Measurements from ENCODE around the gene PLEKHM3. TPM values are rescaled to one million over a fixed set of nuclear protein-coding genes. Genes with fewer than 3 reads are reported as not detected.

The PLEKHM3 gene
- total RNA-seq, 1 donor, result 23.5 TPM

DNA sequence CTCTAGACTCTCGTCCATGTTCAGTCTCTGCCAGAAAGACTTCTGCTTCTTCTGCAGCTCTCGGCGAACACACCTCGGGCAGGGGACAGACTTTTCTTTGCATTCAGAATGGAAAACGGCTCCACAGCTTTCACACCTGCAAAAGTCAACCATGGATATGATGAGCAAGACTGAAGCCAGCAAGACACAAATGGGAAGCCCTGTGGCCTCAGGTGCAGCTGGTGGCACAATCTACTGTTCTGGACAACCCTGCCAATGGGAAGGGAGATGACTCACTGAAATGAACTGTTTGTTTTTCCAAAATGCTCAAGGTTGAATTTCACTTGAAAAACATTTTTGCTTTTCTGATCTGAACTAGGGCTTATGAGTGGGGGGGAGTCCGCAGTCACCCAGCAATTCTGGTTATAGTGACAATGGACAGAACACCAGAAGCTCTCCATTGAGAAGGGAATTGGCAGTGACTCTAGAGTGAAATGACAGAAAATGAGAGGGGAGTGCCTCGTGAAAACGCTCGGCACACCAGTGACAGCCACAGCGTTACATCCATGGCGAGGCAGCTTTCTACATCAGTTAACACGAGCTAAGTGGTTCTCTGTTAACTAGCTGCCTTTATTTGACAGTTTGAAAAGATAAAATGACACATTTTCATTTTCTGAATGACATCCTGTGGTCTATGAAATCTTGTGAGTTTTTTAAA, 196.8 kb downstream of the PLEKHM3 start:
- no peaks in the 10 kb centered on the region for H3K27me3 ChIP-seq (ENCODE audit: insufficient read depth, low read length)
- TF ChIP-seq, protein P1, sequence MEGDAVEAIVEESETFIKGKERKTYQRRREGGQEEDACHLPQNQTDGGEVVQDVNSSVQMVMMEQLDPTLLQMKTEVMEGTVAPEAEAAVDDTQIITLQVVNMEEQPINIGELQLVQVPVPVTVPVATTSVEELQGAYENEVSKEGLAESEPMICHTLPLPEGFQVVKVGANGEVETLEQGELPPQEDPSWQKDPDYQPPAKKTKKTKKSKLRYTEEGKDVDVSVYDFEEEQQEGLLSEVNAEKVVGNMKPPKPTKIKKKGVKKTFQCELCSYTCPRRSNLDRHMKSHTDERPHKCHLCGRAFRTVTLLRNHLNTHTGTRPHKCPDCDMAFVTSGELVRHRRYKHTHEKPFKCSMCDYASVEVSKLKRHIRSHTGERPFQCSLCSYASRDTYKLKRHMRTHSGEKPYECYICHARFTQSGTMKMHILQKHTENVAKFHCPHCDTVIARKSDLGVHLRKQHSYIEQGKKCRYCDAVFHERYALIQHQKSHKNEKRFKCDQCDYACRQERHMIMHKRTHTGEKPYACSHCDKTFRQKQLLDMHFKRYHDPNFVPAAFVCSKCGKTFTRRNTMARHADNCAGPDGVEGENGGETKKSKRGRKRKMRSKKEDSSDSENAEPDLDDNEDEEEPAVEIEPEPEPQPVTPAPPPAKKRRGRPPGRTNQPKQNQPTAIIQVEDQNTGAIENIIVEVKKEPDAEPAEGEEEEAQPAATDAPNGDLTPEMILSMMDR (IDR thresholded peaks at IDR 0.05; ENCODE audit: extremely low read depth, low read depth, low read length), result no peak
- DNase-seq (ENCODE audit: insufficient read length, low spot score, missing footprints), result no peak
- no peaks in the 10 kb centered on the region for H3K36me3 ChIP-seq (ENCODE audit: insufficient read depth, low read length)
- H4K20me1 ChIP-seq (ENCODE audit: insufficient read depth, low read length), result no peaks in the 10 kb centered on the region
- H3K27ac ChIP-seq (ENCODE audit: low read depth, low read length), result no peak overlapping the region
- no peaks in the 10 kb centered on the region for H3K9me3 ChIP-seq (ENCODE audit: low read depth, low read length)
- no peaks in the 10 kb centered on the region for H3K4me1 ChIP-seq (ENCODE audit: insufficient read depth, low read length)
- H3K79me2 ChIP-seq (ENCODE audit: insufficient read depth, low read length), result no peaks in the 10 kb centered on the region
- no peak overlapping the region for H3K4me3 ChIP-seq (ENCODE audit: insufficient read depth, low read length)
- no peak overlapping the region for H3K4me2 ChIP-seq (ENCODE audit: insufficient read depth, low read length)
- no peak overlapping the region for H2AFZ ChIP-seq (ENCODE audit: low read length)

DNA sequence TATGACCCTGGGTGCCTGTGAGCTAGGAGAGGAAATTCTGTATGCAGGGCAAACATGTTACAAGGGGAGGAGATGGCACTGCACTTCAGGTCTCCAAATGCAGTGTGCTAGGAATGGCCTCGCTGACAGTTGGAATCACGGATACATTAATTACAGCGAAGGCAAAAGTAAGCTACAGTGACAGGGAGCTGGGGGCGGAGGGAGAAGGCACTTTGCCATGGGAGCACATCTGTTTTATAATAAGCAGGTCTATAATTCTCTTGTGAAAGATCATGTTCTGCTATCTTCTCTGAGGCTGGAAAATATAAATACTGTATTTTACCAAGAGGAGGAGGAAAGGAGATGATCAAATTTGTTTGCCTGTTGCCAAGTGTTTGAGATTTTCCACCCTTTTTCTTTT, 199.3 kb downstream of the PLEKHM3 start:
- no peaks in the 10 kb centered on the region for H3K79me2 ChIP-seq (ENCODE audit: insufficient read depth, low read length)
- H3K9me3 ChIP-seq (ENCODE audit: low read depth, low read length), result no peaks in the 10 kb centered on the region
- no peak overlapping the region for H3K27ac ChIP-seq (ENCODE audit: low read depth, low read length)
- no peak overlapping the region for H3K4me3 ChIP-seq (ENCODE audit: insufficient read depth, low read length)
- no peak overlapping the region for H3K4me2 ChIP-seq (ENCODE audit: insufficient read depth, low read length)
- H3K27me3 ChIP-seq (ENCODE audit: insufficient read depth, low read length), result no peaks in the 10 kb centered on the region
- TF ChIP-seq, protein P1 (IDR thresholded peaks at IDR 0.05; ENCODE audit: extremely low read depth, low read depth, low read length), result no peak
- H4K20me1 ChIP-seq (ENCODE audit: insufficient read depth, low read length), result no peaks in the 10 kb centered on the region
- H2AFZ ChIP-seq (ENCODE audit: low read length), result no peak overlapping the region
- no peak for DNase-seq (ENCODE audit: insufficient read length, low spot score, missing footprints)
- no peaks in the 10 kb centered on the region for H3K4me1 ChIP-seq (ENCODE audit: insufficient read depth, low read length)
- H3K36me3 ChIP-seq (ENCODE audit: insufficient read depth, low read length), result no peaks in the 10 kb centered on the region

DNA sequence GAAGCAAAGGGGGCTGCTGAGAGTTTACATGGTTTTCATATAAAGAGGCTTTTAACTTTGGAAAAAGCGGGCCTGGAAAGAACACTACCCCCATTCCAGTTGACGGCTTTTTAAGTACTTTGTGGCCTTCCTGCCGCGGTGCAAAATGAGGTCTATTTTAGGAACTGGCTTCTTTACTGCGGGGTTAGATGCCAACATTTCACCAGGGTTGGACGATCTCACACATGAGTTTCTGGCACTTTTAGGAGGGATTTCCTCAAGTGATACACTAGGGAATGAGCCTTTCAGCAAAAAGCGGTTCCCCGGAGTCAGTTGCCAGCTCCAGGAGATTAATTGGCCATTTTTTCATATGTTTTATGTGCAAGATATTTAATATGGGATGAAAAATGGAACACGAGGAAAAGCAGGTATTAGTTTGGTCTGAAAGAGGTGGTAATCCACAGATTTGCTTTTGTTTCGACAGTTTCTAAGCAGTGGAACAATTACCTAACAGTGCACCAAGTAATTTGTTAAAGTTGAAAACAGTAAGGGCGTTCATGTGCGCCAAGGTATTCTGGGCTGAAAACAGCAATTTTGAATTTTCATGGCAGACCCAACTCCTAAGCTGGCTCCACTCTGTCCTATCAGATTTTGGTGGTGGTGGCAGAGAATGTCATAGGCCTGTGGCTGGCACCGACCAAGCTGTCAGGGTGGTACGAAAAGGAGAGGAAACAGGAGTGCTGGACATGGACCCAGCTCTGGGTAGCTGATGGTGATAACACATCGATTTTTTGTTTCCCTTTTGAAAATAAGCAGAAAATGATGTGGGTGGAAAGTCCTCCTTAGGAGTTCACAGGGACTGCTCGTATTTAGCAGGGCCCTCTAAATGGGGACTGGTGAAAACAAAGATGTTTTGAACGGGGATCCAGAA, 200.0 kb downstream of the PLEKHM3 start:
- no peak overlapping the region for H3K27ac ChIP-seq (ENCODE audit: low read depth, low read length)
- no peak for DNase-seq (ENCODE audit: insufficient read length, low spot score, missing footprints)
- no peaks in the 10 kb centered on the region for H3K4me1 ChIP-seq (ENCODE audit: insufficient read depth, low read length)
- no peaks in the 10 kb centered on the region for H3K9me3 ChIP-seq (ENCODE audit: low read depth, low read length)
- H3K36me3 ChIP-seq (ENCODE audit: insufficient read depth, low read length), result no peaks in the 10 kb centered on the region
- no peak overlapping the region for H2AFZ ChIP-seq (ENCODE audit: low read length)
- H3K79me2 ChIP-seq (ENCODE audit: insufficient read depth, low read length), result no peaks in the 10 kb centered on the region
- no peak overlapping the region for H3K4me2 ChIP-seq (ENCODE audit: insufficient read depth, low read length)
- H4K20me1 ChIP-seq (ENCODE audit: insufficient read depth, low read length), result no peaks in the 10 kb centered on the region
- TF ChIP-seq, protein P1 (IDR thresholded peaks at IDR 0.05; ENCODE audit: extremely low read depth, low read depth, low read length), result no peak
- no peaks in the 10 kb centered on the region for H3K27me3 ChIP-seq (ENCODE audit: insufficient read depth, low read length)
- no peak overlapping the region for H3K4me3 ChIP-seq (ENCODE audit: insufficient read depth, low read length)

DNA sequence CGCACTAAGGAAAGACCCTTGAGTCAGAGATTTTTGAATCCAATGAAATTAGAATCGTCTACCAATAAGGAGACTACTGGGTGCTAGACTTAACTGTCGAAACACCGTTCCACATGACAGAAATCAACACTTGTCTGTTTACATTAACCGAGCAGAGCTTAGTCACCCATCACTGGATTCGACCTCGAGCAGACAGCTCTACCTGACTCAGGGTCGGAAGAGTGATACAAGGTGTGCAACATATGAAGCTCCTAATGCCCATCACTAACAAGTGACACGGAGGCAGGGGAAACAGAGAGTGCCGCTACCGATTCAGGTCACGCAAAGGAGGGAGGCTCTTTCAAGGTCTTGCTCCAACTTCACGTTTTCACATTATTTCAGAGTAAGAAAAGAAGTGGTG, 201.5 kb downstream of the PLEKHM3 start:
- H3K27ac ChIP-seq (ENCODE audit: low read depth, low read length), result no peak overlapping the region
- no peak overlapping the region for H3K4me2 ChIP-seq (ENCODE audit: insufficient read depth, low read length)
- H3K27me3 ChIP-seq (ENCODE audit: insufficient read depth, low read length), result no peaks in the 10 kb centered on the region
- H3K79me2 ChIP-seq (ENCODE audit: insufficient read depth, low read length), result no peaks in the 10 kb centered on the region
- no peak for DNase-seq (ENCODE audit: insufficient read length, low spot score, missing footprints)
- no peaks in the 10 kb centered on the region for H3K9me3 ChIP-seq (ENCODE audit: low read depth, low read length)
- H3K4me3 ChIP-seq (ENCODE audit: insufficient read depth, low read length), result no peak overlapping the region
- no peak overlapping the region for H2AFZ ChIP-seq (ENCODE audit: low read length)
- H3K4me1 ChIP-seq (ENCODE audit: insufficient read depth, low read length), result no peaks in the 10 kb centered on the region
- TF ChIP-seq, protein P1 (IDR thresholded peaks at IDR 0.05; ENCODE audit: extremely low read depth, low read depth, low read length), result no peak
- no peaks in the 10 kb centered on the region for H4K20me1 ChIP-seq (ENCODE audit: insufficient read depth, low read length)
- no peaks in the 10 kb centered on the region for H3K36me3 ChIP-seq (ENCODE audit: insufficient read depth, low read length)
